ENCODE data around the gene VPS8.

VPS8 gene

DNA sequence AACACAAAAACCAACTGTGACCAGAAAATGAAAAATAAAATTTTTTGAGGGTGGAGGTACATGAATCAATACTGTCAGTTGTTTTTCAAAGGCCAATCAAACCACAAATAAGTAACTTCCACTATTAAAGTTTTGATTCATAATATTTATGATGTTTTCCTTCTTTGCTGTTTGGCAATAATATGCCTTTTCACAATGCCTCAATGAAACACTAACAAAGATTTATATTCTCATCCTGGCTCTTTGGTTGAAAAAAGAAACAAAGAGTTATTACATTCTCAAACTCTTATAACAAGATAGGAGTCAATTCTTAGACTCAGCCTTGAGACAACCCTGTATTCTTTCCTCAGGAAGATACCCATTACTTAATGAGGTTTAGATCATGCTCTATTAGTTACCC is 277.8 kb downstream of the VPS8 start:
- H3K9me3 ChIP-seq (ENCODE audit: insufficient read depth, low read length): no peaks in the 10 kb centered on the region

DNA sequence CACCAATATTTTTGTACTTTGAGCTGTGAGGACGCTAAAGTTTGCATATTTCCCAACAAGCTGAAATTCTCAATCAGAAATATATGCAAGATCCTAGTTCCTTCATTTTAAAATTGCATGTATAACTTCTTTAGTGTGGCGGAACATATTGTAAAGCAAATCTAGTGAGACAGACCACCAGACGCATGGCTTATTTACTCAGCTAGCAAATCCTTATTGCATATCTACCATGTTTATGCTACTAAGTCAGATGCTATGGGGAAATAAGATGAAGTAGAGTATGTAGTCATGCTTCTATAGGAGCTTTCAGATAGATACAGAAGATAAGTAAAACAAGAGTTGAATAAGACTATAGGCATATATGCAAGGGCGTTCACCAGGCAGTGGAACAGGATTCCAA is 278.8 kb downstream of the VPS8 start:
- no peaks in the 10 kb centered on the region for H3K79me2 ChIP-seq (ENCODE audit: insufficient read depth, low read length)
- H3K27ac ChIP-seq (ENCODE audit: low read depth, low read length): no peak overlapping the region
- no peaks in the 10 kb centered on the region for H4K20me1 ChIP-seq (ENCODE audit: low read depth, low read length)
- TF ChIP-seq, protein P1, sequence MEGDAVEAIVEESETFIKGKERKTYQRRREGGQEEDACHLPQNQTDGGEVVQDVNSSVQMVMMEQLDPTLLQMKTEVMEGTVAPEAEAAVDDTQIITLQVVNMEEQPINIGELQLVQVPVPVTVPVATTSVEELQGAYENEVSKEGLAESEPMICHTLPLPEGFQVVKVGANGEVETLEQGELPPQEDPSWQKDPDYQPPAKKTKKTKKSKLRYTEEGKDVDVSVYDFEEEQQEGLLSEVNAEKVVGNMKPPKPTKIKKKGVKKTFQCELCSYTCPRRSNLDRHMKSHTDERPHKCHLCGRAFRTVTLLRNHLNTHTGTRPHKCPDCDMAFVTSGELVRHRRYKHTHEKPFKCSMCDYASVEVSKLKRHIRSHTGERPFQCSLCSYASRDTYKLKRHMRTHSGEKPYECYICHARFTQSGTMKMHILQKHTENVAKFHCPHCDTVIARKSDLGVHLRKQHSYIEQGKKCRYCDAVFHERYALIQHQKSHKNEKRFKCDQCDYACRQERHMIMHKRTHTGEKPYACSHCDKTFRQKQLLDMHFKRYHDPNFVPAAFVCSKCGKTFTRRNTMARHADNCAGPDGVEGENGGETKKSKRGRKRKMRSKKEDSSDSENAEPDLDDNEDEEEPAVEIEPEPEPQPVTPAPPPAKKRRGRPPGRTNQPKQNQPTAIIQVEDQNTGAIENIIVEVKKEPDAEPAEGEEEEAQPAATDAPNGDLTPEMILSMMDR (IDR thresholded peaks at IDR 0.05; ENCODE audit: insufficient read depth, low read length, poor library complexity, severe bottlenecking): no peak
- no peak for TF ChIP-seq EZH2phosphoT487 (conservative IDR thresholded peaks at IDR 0.05; ENCODE audit: low read length)
- H3K9ac ChIP-seq (ENCODE audit: low read length): no peak overlapping the region
- H3K27me3 ChIP-seq (ENCODE audit: low read length): no peaks in the 10 kb centered on the region
- H2AFZ ChIP-seq (ENCODE audit: low read depth, low read length, severe bottlenecking): no peak overlapping the region
- H3K4me3 ChIP-seq (ENCODE audit: insufficient read depth, low read length, poor library complexity, severe bottlenecking): no peak overlapping the region
- no peaks in the 10 kb centered on the region for H3K36me3 ChIP-seq (ENCODE audit: low read length)
- no peak overlapping the region for H3K4me2 ChIP-seq (ENCODE audit: low read depth, low read length, poor library complexity, severe bottlenecking)
- H3F3A ChIP-seq (ENCODE audit: insufficient read depth): no peaks in the 10 kb centered on the region
- H3K9me2 ChIP-seq (replicated peaks; ENCODE audit: insufficient read depth, low read length): no peaks in the 10 kb centered on the region
- H3K9me3 ChIP-seq (ENCODE audit: insufficient read depth, low read length): no peaks in the 10 kb centered on the region

More for the DNA sequence above, 277.8 kb downstream of the VPS8 start:
- no peak overlapping the region for H3K9ac ChIP-seq (ENCODE audit: low read length)
- H3K4me3 ChIP-seq (ENCODE audit: insufficient read depth, low read length, poor library complexity, severe bottlenecking): no peak overlapping the region
- no peaks in the 10 kb centered on the region for H3K9me2 ChIP-seq (replicated peaks; ENCODE audit: insufficient read depth, low read length)
- H3K79me2 ChIP-seq (ENCODE audit: insufficient read depth, low read length): no peaks in the 10 kb centered on the region
- no peak overlapping the region for H3K4me2 ChIP-seq (ENCODE audit: low read depth, low read length, poor library complexity, severe bottlenecking)
- TF ChIP-seq, protein P1 (IDR thresholded peaks at IDR 0.05; ENCODE audit: insufficient read depth, low read length, poor library complexity, severe bottlenecking): no peak
- no peak for TF ChIP-seq EZH2phosphoT487 (conservative IDR thresholded peaks at IDR 0.05; ENCODE audit: low read length)
- H3K36me3 ChIP-seq (ENCODE audit: low read length): no peaks in the 10 kb centered on the region
- H4K20me1 ChIP-seq (ENCODE audit: low read depth, low read length): no peaks in the 10 kb centered on the region
- no peak overlapping the region for H3K27ac ChIP-seq (ENCODE audit: low read depth, low read length)
- H3F3A ChIP-seq (ENCODE audit: insufficient read depth): no peaks in the 10 kb centered on the region
- no peaks in the 10 kb centered on the region for H3K27me3 ChIP-seq (ENCODE audit: low read length)
- H2AFZ ChIP-seq (ENCODE audit: low read depth, low read length, severe bottlenecking): no peak overlapping the region

DNA sequence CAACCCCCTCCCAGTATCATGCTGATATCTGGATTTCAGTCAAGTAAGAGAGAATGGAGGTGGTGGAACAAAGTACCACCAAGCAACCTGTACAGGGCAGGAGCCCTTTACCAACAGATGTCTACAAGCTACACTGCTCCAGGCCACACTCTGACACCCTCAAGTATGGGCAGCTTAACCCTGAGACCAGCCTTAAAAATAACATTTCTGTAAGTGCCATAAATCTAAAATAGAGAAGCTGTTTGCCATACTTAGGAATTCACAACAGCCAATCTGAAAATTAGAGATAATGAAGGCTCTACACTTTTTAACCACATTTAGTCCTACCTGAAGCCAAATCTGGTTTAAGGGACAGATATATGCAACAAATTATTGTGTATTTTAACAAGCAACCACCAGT is 281.1 kb downstream of the VPS8 start:
- H3K79me2 ChIP-seq (ENCODE audit: insufficient read depth, low read length): no peaks in the 10 kb centered on the region
- TF ChIP-seq EZH2phosphoT487 (conservative IDR thresholded peaks at IDR 0.05; ENCODE audit: low read length): no peak
- TF ChIP-seq, protein P1 (IDR thresholded peaks at IDR 0.05; ENCODE audit: insufficient read depth, low read length, poor library complexity, severe bottlenecking): no peak
- H3K9me3 ChIP-seq (ENCODE audit: insufficient read depth, low read length): no peaks in the 10 kb centered on the region
- H3K4me3 ChIP-seq (ENCODE audit: insufficient read depth, low read length, poor library complexity, severe bottlenecking): no peak overlapping the region
- H3F3A ChIP-seq (ENCODE audit: insufficient read depth): no peaks in the 10 kb centered on the region
- H3K9ac ChIP-seq (ENCODE audit: low read length): no peak overlapping the region
- H3K9me2 ChIP-seq (replicated peaks; ENCODE audit: insufficient read depth, low read length): no peaks in the 10 kb centered on the region
- H2AFZ ChIP-seq (ENCODE audit: low read depth, low read length, severe bottlenecking): no peak overlapping the region
- H4K20me1 ChIP-seq (ENCODE audit: low read depth, low read length): no peaks in the 10 kb centered on the region
- no peaks in the 10 kb centered on the region for H3K27me3 ChIP-seq (ENCODE audit: low read length)
- H3K36me3 ChIP-seq (ENCODE audit: low read length): no peaks in the 10 kb centered on the region
- no peak overlapping the region for H3K27ac ChIP-seq (ENCODE audit: low read depth, low read length)
- no peak overlapping the region for H3K4me2 ChIP-seq (ENCODE audit: low read depth, low read length, poor library complexity, severe bottlenecking)

All from SU-DHL-6 (cell line).